ENCODE results near the gene NR5A1. TPM values are rescaled to one million over a fixed set of nuclear protein-coding genes. Genes with fewer than 3 reads are reported as not detected.
A peak's percentile ranks its signal among the peaks of the same experiment; 100 is the strongest.

NR5A1 gene
- total and polyA plus RNA-seq, 11 donors: 0.04 to 0.14 TPM; not detected in 9

DNA sequence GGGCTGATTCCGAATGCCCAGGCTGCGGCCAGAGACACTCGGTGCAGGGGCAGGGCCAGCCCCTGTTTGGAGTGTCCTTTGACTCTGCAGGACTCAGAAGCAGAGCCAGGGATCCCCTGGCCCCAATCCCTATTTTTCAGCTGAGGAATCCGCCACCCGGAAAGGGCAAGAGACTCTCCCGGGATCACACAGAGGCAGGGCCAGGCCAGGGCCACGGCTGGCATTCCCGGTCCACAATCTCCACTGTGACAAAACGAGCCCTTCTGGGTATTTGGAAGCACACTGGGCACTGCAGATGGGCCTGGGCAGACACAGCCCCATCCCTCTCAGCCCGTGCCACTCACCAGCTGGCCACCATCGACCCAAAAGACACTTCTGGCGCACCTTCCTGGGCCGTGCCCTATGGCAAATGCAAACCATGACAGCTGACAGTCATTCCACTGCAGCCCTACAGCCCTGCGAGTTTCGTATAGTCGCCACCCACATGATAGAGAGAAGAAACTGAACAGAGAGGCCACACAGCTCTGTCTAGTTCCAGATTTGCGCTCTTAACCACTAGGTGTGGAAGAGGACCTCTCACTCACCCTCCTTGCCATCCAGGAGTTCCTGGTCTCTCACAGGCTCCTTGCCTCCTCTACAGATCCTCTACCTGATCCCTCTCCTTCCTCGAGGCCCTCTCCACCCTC is 13.3 kb downstream of the NR5A1 start:
- Histone ChIP-seq H3K9me3 (no peaks in the 10 kb centered on the region), H3K27me3 (peaks cover 0 to 29% (median 0%) of the 10 kb centered on the region in 9 donors), H3K27ac (no peak overlapping the region), H3K4me3 (no peak overlapping the region), H3K36me3 (no peaks in the 10 kb centered on the region), H3K4me1 (no peaks in the 10 kb centered on the region)
- 82 to 84% (median 84%) methylated on average over 18 of the region's 18 CpGs for WGBS, 4 donors
- intact Hi-C loops (cut with DNase I): no loop called here
- ATAC-seq (no peak), DNase-seq (no peak)
- TF ChIP-seq POLR2A (IDR thresholded peaks at IDR 0.05): no peak
- TF ChIP-seq CTCF (IDR thresholded peaks at IDR 0.05): no peak

- DNase-seq (no peak), ATAC-seq (no peak)
- Histone ChIP-seq H3K4me1 (no peaks in the 10 kb centered on the region), H3K9me3 (no peaks in the 10 kb centered on the region), H3K27ac (no peak overlapping the region), H3K4me3 (no peak overlapping the region), H3K36me3 (no peaks in the 10 kb centered on the region), H3K27me3 (peaks cover 0 to 32% (median 0%) of the 10 kb centered on the region in 9 donors)
- no peak for TF ChIP-seq POLR2A (IDR thresholded peaks at IDR 0.05)
- WGBS, 4 donors: 81 to 97% (median 91%) methylated on average over 3 to 4 of the region's 4 CpGs
- intact Hi-C loops (cut with DNase I): no loop called here
Measured at GRCh38 chr9:124493218-124493617, 14.0 kb downstream of the NR5A1 start.

DNA sequence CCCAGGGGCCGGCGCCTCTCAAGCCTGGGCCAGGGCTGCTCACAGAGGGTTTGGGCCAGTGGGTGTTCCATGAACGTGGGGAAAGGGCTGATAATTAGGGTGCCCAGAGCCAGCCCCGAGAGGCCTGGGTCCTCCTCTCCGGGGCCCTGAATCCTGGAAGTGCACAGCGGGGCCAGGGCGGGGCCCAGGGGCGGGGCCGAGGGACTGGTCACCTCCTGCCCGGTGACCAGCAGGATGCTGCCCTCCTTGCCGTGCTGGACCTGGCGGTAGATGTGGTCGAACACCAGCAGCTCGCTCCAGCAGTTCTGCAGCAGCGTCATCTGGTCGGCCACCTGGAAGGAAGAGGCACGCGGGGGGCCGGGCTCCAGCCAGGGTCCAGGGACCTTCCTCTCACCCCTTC is 14.4 kb downstream of the NR5A1 start:
- H3K27ac ChIP-seq: no peak overlapping the region
- DNase-seq (no peak), ATAC-seq (no peak)
- TF ChIP-seq POLR2A (IDR thresholded peaks at IDR 0.05) (no peak), CTCF (IDR thresholded peaks at IDR 0.05) (no peak)
- 76 to 92% (median 81%) methylated on average over 2 to 19 of the region's 19 CpGs for WGBS, 4 donors
- no peaks in the 10 kb centered on the region for H3K9me3 ChIP-seq
- H3K27me3 ChIP-seq: peaks cover 0 to 36% (median 0%) of the 10 kb centered on the region in 9 donors
- intact Hi-C loops (cut with DNase I): no loop called here
- no peak overlapping the region for H3K4me3 ChIP-seq
- H3K4me1 ChIP-seq: no peaks in the 10 kb centered on the region
- no peaks in the 10 kb centered on the region for H3K36me3 ChIP-seq

DNA sequence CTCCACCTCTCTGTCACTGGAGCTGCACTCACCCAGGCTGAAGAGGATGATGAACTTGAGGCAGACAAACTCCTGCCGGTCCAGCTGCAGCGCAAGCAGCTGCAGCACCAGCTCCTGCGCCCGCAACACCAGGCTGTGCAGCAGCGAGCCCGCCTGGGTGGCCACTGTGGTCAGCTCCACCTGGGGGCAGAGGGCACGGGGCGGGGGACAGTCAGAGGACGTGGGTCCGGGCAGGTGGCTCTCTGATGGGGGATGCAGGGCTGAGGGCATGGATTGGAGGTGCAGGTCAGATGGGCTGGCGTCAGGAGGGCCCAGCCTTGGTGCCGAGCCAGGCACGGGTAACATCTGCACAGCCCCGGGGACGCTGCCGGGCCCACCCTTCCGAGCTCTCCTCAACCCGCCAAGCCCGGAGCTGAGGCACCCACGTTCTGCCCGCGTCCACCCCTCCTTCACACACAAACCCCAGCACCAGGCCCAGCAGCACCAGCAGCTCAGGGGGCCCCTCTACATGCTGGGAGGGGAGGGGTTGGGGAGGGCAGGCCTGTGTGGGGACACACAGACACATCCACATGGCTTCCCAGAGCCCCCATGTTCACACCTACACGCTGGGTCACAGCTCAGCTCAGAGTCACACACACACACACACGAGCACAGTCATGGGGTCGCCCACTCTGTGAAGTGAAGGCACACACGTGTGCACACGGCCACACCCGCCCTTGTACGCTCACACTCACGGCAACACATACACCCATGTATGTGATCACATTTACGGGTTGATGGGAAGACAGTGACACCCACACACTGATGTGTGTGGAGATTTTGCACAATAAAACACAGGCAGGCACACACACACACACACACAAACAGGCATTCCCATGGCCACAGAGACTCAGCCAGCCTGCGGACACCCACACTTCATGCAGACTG is 15.9 kb downstream of the NR5A1 start:
- WGBS, 4 donors: 82 to 87% (median 85%) methylated on average over 24 to 32 of the region's 32 CpGs
- ATAC-seq: no peak

More for the DNA sequence above, 15.9 kb downstream of the NR5A1 start:
- TF ChIP-seq CTCF (IDR thresholded peaks at IDR 0.05) (no peak), POLR2A (IDR thresholded peaks at IDR 0.05) (no peak)
- peak in 1 of 5 donors; percentile 19 for DNase-seq
- H3K36me3 ChIP-seq: no peaks in the 10 kb centered on the region
- peaks cover 0 to 50% (median 15%) of the 10 kb centered on the region in 9 donors for H3K27me3 ChIP-seq
- H3K27ac ChIP-seq: no peak overlapping the region
- intact Hi-C loops (cut with DNase I): no loop called here
- H3K4me3 ChIP-seq: no peak overlapping the region
- no peaks in the 10 kb centered on the region for H3K4me1 ChIP-seq
- no peaks in the 10 kb centered on the region for H3K9me3 ChIP-seq

All from heart left ventricle (tissue), 16 donors.